T-helper 22 cell (primary cell): Measurements from ENCODE around the gene ZNF699.
"Not testable (repeated sequence)": the region's sequence is repeated elsewhere in the genome, so short reads cannot be mapped to it uniquely, and the experiment has no call there.

Experiments
- DNase-seq: peaks from one replicate; pipeline ENCODE4 v3.0.0-alpha.2; 2020; ENCODE audit warnings: low read depth

Gene ZNF699

GRCh38 chr19:9289231-9289884 is 20.3 kb downstream of the ZNF699 start:
- DNase-seq: no peak

DNA sequence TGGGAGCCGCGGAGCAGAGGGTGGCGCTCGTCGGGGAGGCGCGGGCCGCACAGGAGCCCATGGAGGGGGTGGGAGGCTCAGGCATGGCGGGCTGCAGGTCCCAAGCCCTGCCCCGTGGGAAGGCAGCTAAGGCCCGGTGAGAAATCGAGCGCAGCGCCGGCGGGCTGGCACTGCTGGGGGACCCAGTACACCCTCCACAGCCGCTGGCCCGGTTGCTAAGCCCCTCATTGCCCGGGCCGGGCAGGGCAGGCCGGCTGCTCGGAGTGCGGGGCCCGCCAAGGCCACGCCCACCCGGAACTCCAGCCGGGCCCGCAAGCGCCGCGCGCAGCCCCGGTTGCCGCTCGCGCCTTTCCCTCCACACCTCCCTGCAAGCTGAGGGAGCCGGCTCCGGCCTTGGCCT is 26.2 kb downstream of the ZNF699 start:
- not testable (repeated sequence) for DNase-seq

- DNase-seq: no peak
Measured at GRCh38 chr19:9251236-9251635, 58.4 kb downstream of the ZNF699 start.

DNA sequence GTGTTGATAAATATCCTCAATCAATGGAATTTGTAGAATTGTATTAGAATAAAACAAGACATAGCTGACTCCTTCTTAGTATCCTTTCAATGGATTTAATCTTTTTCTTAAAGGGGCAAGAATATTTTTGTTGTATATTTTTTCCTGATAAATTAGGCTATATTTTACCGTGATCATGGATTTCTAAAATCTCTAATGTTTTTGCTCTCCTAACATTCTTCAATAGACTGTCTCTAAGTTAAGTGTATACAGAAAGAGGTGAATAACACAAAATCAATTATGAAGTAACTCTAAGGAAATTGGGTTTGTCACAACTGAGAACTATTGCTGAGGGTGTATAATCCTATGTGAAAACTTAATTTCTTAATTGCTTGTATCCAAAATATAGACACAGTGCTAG is 59.0 kb downstream of the ZNF699 start, which contains the start of gene OR7E24:
Gene OR7E24, plus strand, starts transcription at position 301 of the 400 bp plus-strand sequence. CDS start 114 bp downstream, outside the sequence.
- no peak for DNase-seq
